ENCODE measurements around the gene COL5A1. TPM values are rescaled to one million over a fixed set of nuclear protein-coding genes. Genes with fewer than 3 reads are reported as not detected.

COL5A1 gene
- total and polyA plus RNA-seq, 2 donors from 2014 or later = 2.4 to 23.8 TPM

DNA sequence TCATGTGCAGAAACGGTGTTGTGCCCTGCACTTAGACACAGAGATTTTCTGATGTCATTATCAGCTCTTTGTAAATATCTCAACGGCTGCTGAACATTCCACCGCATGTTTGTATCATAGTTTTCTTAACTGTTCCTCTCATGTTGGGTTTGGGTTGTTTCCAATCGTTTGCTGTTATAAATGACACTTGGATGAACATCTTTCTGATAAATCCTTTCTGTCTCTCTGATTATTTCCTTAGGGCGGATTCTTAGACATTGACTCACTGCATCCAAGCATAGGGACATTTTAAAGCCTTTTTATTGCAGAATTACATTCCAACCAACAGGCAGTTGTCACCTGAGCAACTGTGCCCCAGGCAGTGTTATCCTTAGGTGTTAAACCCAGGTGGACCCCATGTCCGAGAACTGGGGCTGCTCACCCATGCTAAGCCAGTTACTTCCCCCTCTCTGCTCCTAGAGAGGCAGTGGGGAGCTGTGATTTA lies 28.5 kb downstream of the COL5A1 start:
- Histone ChIP-seq H3K36me3 (ENCODE audit: control insufficient read depth in 2 of 3, insufficient read depth in 3 of 3, low read length in 3 of 3) (no peaks in the 10 kb centered on the region), H3K9me3 (ENCODE audit: control insufficient read depth in 2 of 3, insufficient read depth in 1 of 3, low read length in 3 of 3) (no peaks in the 10 kb centered on the region), H3K9ac (ENCODE audit: low read length in 3 of 3) (no peak overlapping the region), H3K4me1 (ENCODE audit: control insufficient read depth in 2 of 3, insufficient read depth in 2 of 3, low read depth in 1 of 3, low read length in 3 of 3) (no peaks in the 10 kb centered on the region), H3K27me3 (ENCODE audit: control insufficient read depth, insufficient read depth, low read length) (no peaks in the 10 kb centered on the region), H3K4me3 (ENCODE audit: low read length in 3 of 3) (no peak overlapping the region), H3K27ac (ENCODE audit: low read depth in 2 of 2, low read length in 2 of 2) (no peak overlapping the region)
- FAIRE-seq (no peak), DNase-seq (peak in 1 of 5 donors; percentile 35)
- intact Hi-C loops (cut with DNase I) = no loop called here
- TF ChIP-seq, protein P1, sequence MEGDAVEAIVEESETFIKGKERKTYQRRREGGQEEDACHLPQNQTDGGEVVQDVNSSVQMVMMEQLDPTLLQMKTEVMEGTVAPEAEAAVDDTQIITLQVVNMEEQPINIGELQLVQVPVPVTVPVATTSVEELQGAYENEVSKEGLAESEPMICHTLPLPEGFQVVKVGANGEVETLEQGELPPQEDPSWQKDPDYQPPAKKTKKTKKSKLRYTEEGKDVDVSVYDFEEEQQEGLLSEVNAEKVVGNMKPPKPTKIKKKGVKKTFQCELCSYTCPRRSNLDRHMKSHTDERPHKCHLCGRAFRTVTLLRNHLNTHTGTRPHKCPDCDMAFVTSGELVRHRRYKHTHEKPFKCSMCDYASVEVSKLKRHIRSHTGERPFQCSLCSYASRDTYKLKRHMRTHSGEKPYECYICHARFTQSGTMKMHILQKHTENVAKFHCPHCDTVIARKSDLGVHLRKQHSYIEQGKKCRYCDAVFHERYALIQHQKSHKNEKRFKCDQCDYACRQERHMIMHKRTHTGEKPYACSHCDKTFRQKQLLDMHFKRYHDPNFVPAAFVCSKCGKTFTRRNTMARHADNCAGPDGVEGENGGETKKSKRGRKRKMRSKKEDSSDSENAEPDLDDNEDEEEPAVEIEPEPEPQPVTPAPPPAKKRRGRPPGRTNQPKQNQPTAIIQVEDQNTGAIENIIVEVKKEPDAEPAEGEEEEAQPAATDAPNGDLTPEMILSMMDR (IDR thresholded peaks at IDR 0.05; ENCODE audit: borderline replicate concordance, extremely low read depth, insufficient read depth) = no peak

DNA sequence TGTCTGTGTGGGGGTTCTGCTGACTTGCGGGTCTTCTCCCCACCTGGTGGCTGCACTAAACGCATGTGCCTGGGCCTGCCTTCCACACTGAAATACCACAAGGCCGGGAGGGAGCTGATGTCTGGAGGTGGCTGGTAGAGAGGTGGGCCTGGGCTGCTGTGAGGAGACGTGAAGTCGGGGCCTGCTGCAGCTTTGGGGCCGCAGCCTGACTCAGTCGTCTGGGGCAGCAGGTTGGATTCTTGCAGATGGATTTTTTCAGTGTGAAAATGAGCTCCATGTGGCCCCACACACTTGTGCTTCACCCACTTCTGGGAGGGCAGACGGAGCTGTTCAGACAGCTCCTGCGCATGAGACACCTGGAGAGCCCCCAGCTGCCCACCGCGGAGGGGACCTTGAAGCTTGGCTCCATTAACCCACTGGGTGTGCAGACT lies 29.3 kb downstream of the COL5A1 start:
- no peaks in the 10 kb centered on the region for H3K27me3 ChIP-seq (ENCODE audit: control insufficient read depth, insufficient read depth, low read length)
- no peak overlapping the region for H3K9ac ChIP-seq (ENCODE audit: low read length in 3 of 3)
- no peak overlapping the region for H3K4me3 ChIP-seq (ENCODE audit: low read length in 3 of 3)
- TF ChIP-seq, protein P1 (IDR thresholded peaks at IDR 0.05; ENCODE audit: borderline replicate concordance, extremely low read depth, insufficient read depth) = no peak
- intact Hi-C loops (cut with DNase I) = no loop called here
- no peak for FAIRE-seq
- no peaks in the 10 kb centered on the region for H3K4me1 ChIP-seq (ENCODE audit: control insufficient read depth in 2 of 3, insufficient read depth in 2 of 3, low read depth in 1 of 3, low read length in 3 of 3)
- peak in 1 of 5 donors; percentile 51 for DNase-seq
- H3K9me3 ChIP-seq (ENCODE audit: control insufficient read depth in 2 of 3, insufficient read depth in 1 of 3, low read length in 3 of 3) = no peaks in the 10 kb centered on the region
- H3K36me3 ChIP-seq (ENCODE audit: control insufficient read depth in 2 of 3, insufficient read depth in 3 of 3, low read length in 3 of 3) = no peaks in the 10 kb centered on the region
- H3K27ac ChIP-seq (ENCODE audit: low read depth in 2 of 2, low read length in 2 of 2) = no peak overlapping the region

DNA sequence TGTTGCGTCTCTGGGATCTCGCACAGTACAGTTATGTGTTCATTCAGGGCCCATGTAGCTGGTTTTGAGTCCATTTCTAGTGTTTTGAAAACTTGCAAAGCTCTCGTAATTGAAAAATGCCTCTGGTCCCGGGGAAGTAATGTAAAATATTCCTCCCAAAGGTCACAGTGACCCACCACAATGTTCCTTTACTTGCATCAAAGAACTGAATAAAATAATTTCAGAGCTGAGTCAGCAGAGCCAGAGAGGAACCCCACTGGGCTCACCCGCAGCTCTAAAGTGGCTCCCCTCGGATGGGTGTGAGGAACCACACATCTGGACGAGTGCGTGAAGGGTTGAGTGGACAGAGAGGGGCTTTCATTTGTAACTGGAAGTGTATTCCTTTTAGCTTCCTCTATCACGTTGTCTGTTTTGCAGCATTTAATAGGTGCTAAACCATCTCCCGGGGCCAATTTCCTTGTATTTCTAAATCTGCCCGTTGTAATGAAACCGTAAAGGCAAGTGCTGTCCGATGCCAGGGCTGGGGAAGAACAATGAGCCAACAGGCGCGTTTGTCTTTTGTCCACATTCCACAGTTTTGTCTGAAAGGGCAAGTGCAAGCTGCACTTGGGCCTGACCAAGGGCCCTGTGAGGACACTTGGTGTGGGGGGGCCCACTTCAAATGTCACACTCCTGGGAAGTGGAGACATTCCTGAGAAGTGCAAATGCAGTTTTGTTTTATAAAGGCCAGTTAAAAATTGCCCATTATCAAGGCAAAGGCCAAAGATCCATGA lies 29.9 kb downstream of the COL5A1 start:
- Histone ChIP-seq H3K9me3 (ENCODE audit: control insufficient read depth in 2 of 3, insufficient read depth in 1 of 3, low read length in 3 of 3) (no peaks in the 10 kb centered on the region), H3K9ac (ENCODE audit: low read length in 3 of 3) (no peak overlapping the region), H3K4me3 (ENCODE audit: low read length in 3 of 3) (no peak overlapping the region), H3K27me3 (ENCODE audit: control insufficient read depth, insufficient read depth, low read length) (no peaks in the 10 kb centered on the region), H3K4me1 (ENCODE audit: control insufficient read depth in 2 of 3, insufficient read depth in 2 of 3, low read depth in 1 of 3, low read length in 3 of 3) (no peaks in the 10 kb centered on the region), H3K27ac (ENCODE audit: low read depth in 2 of 2, low read length in 2 of 2) (no peak overlapping the region), H3K36me3 (ENCODE audit: control insufficient read depth in 2 of 3, insufficient read depth in 3 of 3, low read length in 3 of 3) (no peaks in the 10 kb centered on the region)
- FAIRE-seq (no peak), DNase-seq (peak in 1 of 5 donors; percentile 35)
- intact Hi-C loops (cut with DNase I) = no loop called here
- TF ChIP-seq, protein P1 (IDR thresholded peaks at IDR 0.05; ENCODE audit: borderline replicate concordance, extremely low read depth, insufficient read depth) = no peak
